B cell (primary cell): ENCODE measurements around the gene MGAT5. TPM values are rescaled to one million over a fixed set of nuclear protein-coding genes. Genes with fewer than 3 reads are reported as not detected.

Experiments used
- ATAC-seq: fragments of 200-7000 bp; cut with Tn5 transposase; one replicate; pipeline ENCODE4 v1.10.0; 2021; ENCODE audit warnings: low read depth, mild to moderate bottlenecking, moderate number of reproducible peaks, moderate library complexity
- CTCF ChIA-PET: fragments of 350-600 bp; sonication (Branson Sonifier 250); formaldehyde crosslinking; loops from one replicate; lab custom pipeline; 2021; ENCODE audit warnings: antibody characterized with exemption, inconsistent platforms; lab: Charles Lee
- POLR2A ChIA-PET: fragments of 350-600 bp; sonication (Branson Sonifier 250); formaldehyde crosslinking; loops from one replicate; lab custom pipeline; 2021; ENCODE audit warnings: antibody characterized with exemption; lab: Charles Lee
- DNase-seq: peaks from one replicate; pipeline ENCODE4 v3.0.0; 2013
- H2AFZ ChIP-seq: 2 replicates; pipeline ENCODE4 v1.6.1; 2012; ENCODE audit warnings: mild to moderate bottlenecking, low read depth, low read length; ENCODE audit not compliant: insufficient read depth, poor library complexity, severe bottlenecking
- H3K27ac ChIP-seq, 2 donors: 1 replicate in 1 of 2; 2 replicates in 1 of 2; pipeline ENCODE4 v1.5.1; 2012 to 2013; ENCODE audit warnings: low read length in 2 of 2, mild to moderate bottlenecking in 2 of 2, moderate library complexity in 1 of 2
- H3K27me3 ChIP-seq, 4 experiments: fragments of 200-600 bp in 1 of 4; sonication (generic) in 1 of 4; replicated peaks in 1 of 4; 1 replicate in 2 of 4; 2 replicates in 2 of 4; pipeline versions ENCODE4 v1.6.1 to v1.7.0; 2013 to 2016; ENCODE audit warnings: low read length in 3 of 4, mild to moderate bottlenecking in 2 of 4, mixed read lengths in 1 of 4, moderate library complexity in 1 of 4; ENCODE audit not compliant: insufficient read depth in 4 of 4, control insufficient read depth in 3 of 4; ENCODE audit errors: control extremely low read depth in 1 of 4
- H3K36me3 ChIP-seq, 2 experiments: replicated peaks in 1 of 2; 1 replicate in 1 of 2; 2 replicates in 1 of 2; pipeline versions ENCODE4 v1.6.1 to v1.7.1; 2013; ENCODE audit warnings: low read length in 1 of 2; ENCODE audit not compliant: insufficient read depth in 2 of 2, control insufficient read depth in 1 of 2; ENCODE audit errors: control extremely low read depth in 1 of 2, extremely low read depth in 1 of 2
- H3K4me1 ChIP-seq, 2 donors: fragments of 200-600 bp in 1 of 2; sonication (generic) in 1 of 2; 1 replicate in 1 of 2; 2 replicates in 1 of 2; pipeline versions ENCODE4 v1.5.1 to v1.6.1; 2013 to 2017; ENCODE audit warnings: low read length in 2 of 2; ENCODE audit not compliant: control insufficient read depth in 2 of 2, insufficient read depth in 2 of 2
- H3K4me2 ChIP-seq: replicated peaks from 2 replicates; pipeline ENCODE3; 2012; ENCODE audit warnings: mild to moderate bottlenecking, low read depth, low read length; ENCODE audit not compliant: poor library complexity, severe bottlenecking
- H3K4me3 ChIP-seq, 5 experiments: fragments of 200-600 bp in 1 of 5; sonication (generic) in 1 of 5; 1 replicate in 3 of 5; 2 replicates in 2 of 5; pipeline versions ENCODE4 v1.5.1 to v1.7.0; 2011 to 2016; ENCODE audit warnings: low read length in 4 of 5, mild to moderate bottlenecking in 4 of 5, low read depth in 2 of 5, control low read depth in 1 of 5, moderate library complexity in 1 of 5; ENCODE audit not compliant: insufficient read depth in 1 of 5; ENCODE audit errors: control extremely low read depth in 1 of 5, extremely low read depth in 1 of 5
- H3K79me2 ChIP-seq: fragments of 200-600 bp; sonication (generic); one replicate; pipeline ENCODE4 v1.6.0; 2016; ENCODE audit warnings: low read length; ENCODE audit not compliant: control insufficient read depth, insufficient read depth
- H3K9ac ChIP-seq: fragments of 200-600 bp; sonication (generic); 2 replicates; pipeline ENCODE4 v1.6.1; 2017; ENCODE audit warnings: mild to moderate bottlenecking, low read length, moderate library complexity
- H3K9me3 ChIP-seq, 3 donors: one replicate each; pipeline versions ENCODE4 v1.6.1 to v1.7.1; 2013; ENCODE audit warnings: low read length in 2 of 3; ENCODE audit not compliant: control insufficient read depth in 2 of 3, insufficient read depth in 1 of 3; ENCODE audit errors: control extremely low read depth in 1 of 3
- H4K20me1 ChIP-seq: 2 replicates; pipeline ENCODE4 v1.6.0; 2012; ENCODE audit warnings: mild to moderate bottlenecking, low read length; ENCODE audit not compliant: insufficient read depth, control insufficient read depth, poor library complexity, severe bottlenecking
- H3K27ac Mint-ChIP-seq: one replicate; pipeline ENCODE4 v1.8.0; 2021; ENCODE audit warnings: mixed read lengths
- H3K27me3 Mint-ChIP-seq: one replicate; pipeline ENCODE4 v1.8.0; 2021; ENCODE audit warnings: mixed read lengths
- H3K4me1 Mint-ChIP-seq: one replicate; pipeline ENCODE4 v1.8.0; 2021; ENCODE audit warnings: mixed read lengths
- H3K4me3 Mint-ChIP-seq: one replicate; pipeline ENCODE4 v1.8.0; 2021; ENCODE audit warnings: mixed read lengths
- H3K9me3 Mint-ChIP-seq: one replicate; pipeline ENCODE4 v1.8.0; 2022; ENCODE audit warnings: mixed read lengths; ENCODE audit not compliant: insufficient read depth
- CTCF ChIP-seq: fragments of 200-600 bp; IDR thresholded peaks from one replicate; pipeline ENCODE4 v1.8.0; 2022; ENCODE audit warnings: antibody characterized with exemption, mild to moderate bottlenecking
- EZH2 ChIP-seq: IDR thresholded peaks from 2 replicates; pipeline ENCODE4 v1.6.1; 2012; ENCODE audit warnings: borderline replicate concordance, low read depth, mild to moderate bottlenecking, moderate library complexity, low read length; ENCODE audit not compliant: insufficient read depth, poor library complexity, severe bottlenecking
- WGBS: methylation state at CpG from one replicate; pipeline ENCODE4 v1.1.5; 2013; ENCODE audit warnings: missing lambda C conversion rate; ENCODE audit not compliant: insufficient coverage; 5-methylcytosine and 5-hydroxymethylcytosine counted together
- intact Hi-C: fragments of 100-400 bp; cut with micrococcal nuclease; formaldehyde crosslinking; loops from one replicate; pipeline ENCODE4 v1.10.0; 2022
- polyA plus RNA-seq: library from polyadenylated mRNA; depleted of rRNA; stranded (reverse); fragments of >200 nt; gene quantifications from 2 replicates; pipeline ENCODE4 v1.2.3, GENCODE V29; 2012
- total RNA-seq, 2 donors: library from RNA; stranded (reverse); fragments of 120-200 nt in 1 of 2; gene quantifications; 1 replicate in 1 of 2; 2 replicates in 1 of 2; pipeline versions ENCODE4 v1.2.3 to v1.2.4, GENCODE V29; 2013 to 2022

Gene MGAT5
- total and polyA plus RNA-seq, 2 donors (not counting 1 experiment from before 2014, with no cell fraction given), result 27.2 to 184 TPM

GRCh38 chr2:134232868-134233727, 20.8 kb upstream of the MGAT5 start:
- H3K4me3 Mint-ChIP-seq, result peak overlapping the region; percentile 55
- peak overlapping the region; percentile 63 to 79 for H3K27ac ChIP-seq
- peaks cover 90% of the 10 kb centered on the region for H3K79me2 ChIP-seq
- H3K9me3 ChIP-seq, result peaks cover 0 to 5% (median 4%) of the 10 kb centered on the region in 3 donors
- peak overlapping the region; percentile 44 for H3K9ac ChIP-seq
- TF ChIP-seq CTCF (no peak), EZH2 (no peak)
- CTCF ChIA-PET, result interaction anchor here (1.3 to 6.1 kb wide), 7 partner anchors 11 to 115 kb away, joined by 3 to 46 read pairs (median 27); no protein-coding TSS in a partner anchor
- ATAC-seq (peak; percentile 31), DNase-seq (peak; percentile 63)
- H3K36me3 ChIP-seq, result no peaks in the 10 kb centered on the region
- H3K4me2 ChIP-seq, result peak overlapping the region; percentile 71
- H3K4me1 Mint-ChIP-seq, result peaks cover 88% of the 10 kb centered on the region
- H3K27ac Mint-ChIP-seq, result peak overlapping the region; percentile 87
- no peak overlapping the region for H2AFZ ChIP-seq
- H4K20me1 ChIP-seq, result peaks cover 13% of the 10 kb centered on the region
- H3K4me3 ChIP-seq, result peak overlapping the region in 3 of 5 experiments; percentile 7 to 48 (median 30)
- intact Hi-C loops, result loop anchor here (1.0 to 5.0 kb wide), 4 partner anchors 14 to 42 kb away; no protein-coding TSS in a partner anchor
- H3K27me3 Mint-ChIP-seq, result no peaks in the 10 kb centered on the region
- POLR2A ChIA-PET, result interaction anchor here (1.2 kb wide), 1 partner anchor 17 kb away, joined by 5 read pairs; no protein-coding TSS in a partner anchor
- peaks cover 76% of the 10 kb centered on the region in 2 donors for H3K4me1 ChIP-seq
- no peaks in the 10 kb centered on the region for H3K27me3 ChIP-seq
- 0% methylated on average over 1 of the region's 2 CpGs for WGBS
- no peaks in the 10 kb centered on the region for H3K9me3 Mint-ChIP-seq
